Esophagus squamous epithelium (tissue), 5 donors: ENCODE data around the gene RDH8. TPM values are rescaled to one million over a fixed set of nuclear protein-coding genes. Genes with fewer than 3 reads are reported as not detected.
"Not testable (repeated sequence)": the region's sequence is repeated elsewhere in the genome, so short reads cannot be mapped to it uniquely, and the experiment has no call there.

Experiments
- DNase-seq: peaks from one replicate; lab custom pipeline; 2025; lab: John Stamatoyannopoulos, UW
- H3K27ac ChIP-seq, 4 donors: fragments of 200-600 bp; sonication (generic); one replicate each; pipeline ENCODE4 v1.5.1; 2016 to 2019; ENCODE audit warnings: mild to moderate bottlenecking in 1 of 4
- H3K27me3 ChIP-seq, 4 donors: fragments of 200-600 bp; sonication (generic); 1 replicate in 3 of 4; 2 replicates in 1 of 4; pipeline versions ENCODE4 v1.5.1 to v1.6.0; 2017 to 2021; ENCODE audit warnings: antibody characterized with exemption in 1 of 4
- H3K36me3 ChIP-seq, 3 donors: fragments of 200-600 bp; sonication (generic); one replicate each; pipeline ENCODE4 v1.5.1; 2016 to 2019
- H3K4me1 ChIP-seq, 3 donors: fragments of 200-600 bp; sonication (generic); one replicate each; pipeline ENCODE4 v1.5.1; 2017 to 2019
- H3K4me3 ChIP-seq, 4 donors: fragments of 200-600 bp; sonication (generic); 1 replicate in 3 of 4; 2 replicates in 1 of 4; pipeline ENCODE4 v1.5.1; 2016 to 2019; ENCODE audit warnings: mild to moderate bottlenecking in 2 of 4, moderate library complexity in 1 of 4
- H3K9me3 ChIP-seq, 3 donors: fragments of 200-600 bp; sonication (generic); one replicate each; pipeline ENCODE4 v1.5.1; 2016 to 2019
- POLR2A ChIP-seq, 4 donors: fragments of 450-650 bp; IDR thresholded peaks; one replicate each; pipeline ENCODE4 v1.6.1; 2017; ENCODE audit warnings: antibody characterized with exemption in 4 of 4, mild to moderate bottlenecking in 4 of 4, moderate library complexity in 3 of 4
- WGBS, 2 donors: methylation state at CpG; one replicate each; pipeline ENCODE4 v1.1.5; 2018; 5-methylcytosine and 5-hydroxymethylcytosine counted together
- intact Hi-C: fragments of 100-400 bp; cut with DNase I; formaldehyde crosslinking; loops from one replicate; pipeline ENCODE4 v1.15.0; 2022
- total RNA-seq, 4 donors: library from RNA; depleted of rRNA; stranded (reverse); fragments of >200 nt; gene quantifications; one replicate each; pipeline ENCODE4 v1.1.0, GENCODE V29; 2016
- TF ChIP-seq, protein P1 (sequence below), 6 experiments: fragments of 450-650 bp in 4 of 6; fragments of 200-600 bp in 2 of 6; sonication (generic) in 2 of 6; IDR thresholded peaks; one replicate each; pipeline ENCODE4 v1.5.1; 2016 to 2019; ENCODE audit warnings: antibody characterized with exemption in 6 of 6, mild to moderate bottlenecking in 4 of 6, moderate library complexity in 4 of 6
- donor health status: DM: yes; HTN: yes; CAD: no.

The RDH8 gene
- total RNA-seq, 4 donors from 2014 or later = not detected

DNA sequence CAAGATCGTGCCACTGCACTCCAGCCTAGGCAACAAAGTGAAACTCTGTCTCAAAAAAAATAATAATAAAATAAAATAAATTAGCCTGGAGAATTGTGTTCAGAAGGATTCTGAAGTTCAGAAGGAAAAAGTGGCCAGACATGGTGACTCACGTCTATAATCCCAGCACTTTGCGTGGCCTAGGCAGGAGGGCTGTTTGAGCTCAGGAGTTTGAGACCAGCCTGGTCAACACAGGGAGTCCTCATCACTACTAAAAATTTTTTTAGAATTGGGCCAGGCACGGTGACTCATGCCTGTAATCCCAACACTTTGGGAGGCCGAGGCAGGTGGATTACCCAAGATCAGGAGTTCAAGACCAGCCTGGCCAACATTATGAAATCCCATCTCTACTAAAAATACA lies 6.0 kb downstream of the RDH8 start:
- no peak for DNase-seq
- Histone ChIP-seq H3K9me3 (no peaks in the 10 kb centered on the region), H3K27ac (no peak overlapping the region), H3K4me1 (peaks cover 0 to 5% (median 0%) of the 10 kb centered on the region in 3 donors), H3K36me3 (no peaks in the 10 kb centered on the region), H3K4me3 (no peak overlapping the region), H3K27me3 (peaks cover 0 to 13% (median 0%) of the 10 kb centered on the region in 4 donors)
- TF ChIP-seq, protein P1, sequence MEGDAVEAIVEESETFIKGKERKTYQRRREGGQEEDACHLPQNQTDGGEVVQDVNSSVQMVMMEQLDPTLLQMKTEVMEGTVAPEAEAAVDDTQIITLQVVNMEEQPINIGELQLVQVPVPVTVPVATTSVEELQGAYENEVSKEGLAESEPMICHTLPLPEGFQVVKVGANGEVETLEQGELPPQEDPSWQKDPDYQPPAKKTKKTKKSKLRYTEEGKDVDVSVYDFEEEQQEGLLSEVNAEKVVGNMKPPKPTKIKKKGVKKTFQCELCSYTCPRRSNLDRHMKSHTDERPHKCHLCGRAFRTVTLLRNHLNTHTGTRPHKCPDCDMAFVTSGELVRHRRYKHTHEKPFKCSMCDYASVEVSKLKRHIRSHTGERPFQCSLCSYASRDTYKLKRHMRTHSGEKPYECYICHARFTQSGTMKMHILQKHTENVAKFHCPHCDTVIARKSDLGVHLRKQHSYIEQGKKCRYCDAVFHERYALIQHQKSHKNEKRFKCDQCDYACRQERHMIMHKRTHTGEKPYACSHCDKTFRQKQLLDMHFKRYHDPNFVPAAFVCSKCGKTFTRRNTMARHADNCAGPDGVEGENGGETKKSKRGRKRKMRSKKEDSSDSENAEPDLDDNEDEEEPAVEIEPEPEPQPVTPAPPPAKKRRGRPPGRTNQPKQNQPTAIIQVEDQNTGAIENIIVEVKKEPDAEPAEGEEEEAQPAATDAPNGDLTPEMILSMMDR (IDR thresholded peaks at IDR 0.05) = no peak
- no peak for TF ChIP-seq POLR2A (IDR thresholded peaks at IDR 0.05)
- WGBS, 2 donors = 57 to 68% methylated on average over 5 of the region's 5 CpGs
- intact Hi-C loops = no loop called here

DNA sequence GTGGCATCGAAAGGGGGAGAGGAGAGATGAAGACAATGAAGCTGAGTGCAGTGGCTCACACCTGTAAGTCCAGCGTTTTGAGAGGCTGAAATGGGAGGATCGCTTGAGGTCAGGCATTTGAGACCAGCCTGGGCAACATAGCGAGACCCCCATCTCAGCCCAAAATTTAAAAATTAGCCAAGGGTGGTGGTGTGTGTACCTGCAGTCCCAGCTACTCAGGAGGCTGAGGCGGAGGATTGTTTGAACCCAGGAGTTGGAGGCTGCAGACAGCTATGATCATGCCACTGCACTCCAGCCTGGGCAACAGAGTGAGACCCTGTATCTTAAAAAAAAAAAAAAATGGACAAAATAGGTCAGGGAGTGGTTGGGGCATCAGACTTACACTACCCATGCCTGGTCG lies 7.6 kb downstream of the RDH8 start:
- WGBS, 2 donors = 76 to 85% methylated on average over 2 to 6 of the region's 6 CpGs
- intact Hi-C loops = no loop called here

DNA sequence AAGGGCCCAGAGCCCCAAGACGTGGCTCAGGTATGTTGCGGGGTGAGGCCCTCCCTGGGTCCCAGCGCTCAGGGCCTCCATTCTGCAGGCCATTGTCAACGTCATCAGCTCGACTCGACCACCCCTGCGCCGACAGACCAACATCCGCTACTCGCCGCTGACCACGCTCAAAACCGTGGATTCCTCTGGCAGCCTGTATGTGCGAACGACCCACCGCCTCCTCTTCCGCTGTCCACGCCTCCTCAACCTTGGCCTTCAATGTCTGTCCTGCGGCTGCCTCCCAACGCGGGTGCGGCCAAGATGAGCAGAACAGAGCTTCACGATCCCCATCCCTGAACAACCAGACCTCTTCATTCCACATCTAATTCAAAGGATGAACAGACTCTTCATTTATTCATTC lies 8.2 kb downstream of the RDH8 start:
- Histone ChIP-seq H3K27me3 (peaks cover 0 to 4% (median 0%) of the 10 kb centered on the region in 4 donors), H3K36me3 (no peaks in the 10 kb centered on the region), H3K4me1 (no peaks in the 10 kb centered on the region), H3K4me3 (no peak overlapping the region), H3K27ac (no peak overlapping the region), H3K9me3 (no peaks in the 10 kb centered on the region)
- no peak for DNase-seq
- intact Hi-C loops = no loop called here
- TF ChIP-seq, protein P1 (IDR thresholded peaks at IDR 0.05) = no peak
- TF ChIP-seq POLR2A (IDR thresholded peaks at IDR 0.05) = no peak
- WGBS, 2 donors = 87 to 93% methylated on average over 15 to 23 of the region's 23 CpGs

More for the DNA sequence above, 7.6 kb downstream of the RDH8 start:
- Histone ChIP-seq H3K9me3 (no peaks in the 10 kb centered on the region), H3K27ac (no peak overlapping the region), H3K36me3 (no peaks in the 10 kb centered on the region), H3K4me1 (no peaks in the 10 kb centered on the region), H3K4me3 (no peak overlapping the region), H3K27me3 (peaks cover 0 to 4% (median 0%) of the 10 kb centered on the region in 4 donors)
- TF ChIP-seq, protein P1 (IDR thresholded peaks at IDR 0.05) = no peak
- TF ChIP-seq POLR2A (IDR thresholded peaks at IDR 0.05) = no peak
- DNase-seq = no peak

DNA sequence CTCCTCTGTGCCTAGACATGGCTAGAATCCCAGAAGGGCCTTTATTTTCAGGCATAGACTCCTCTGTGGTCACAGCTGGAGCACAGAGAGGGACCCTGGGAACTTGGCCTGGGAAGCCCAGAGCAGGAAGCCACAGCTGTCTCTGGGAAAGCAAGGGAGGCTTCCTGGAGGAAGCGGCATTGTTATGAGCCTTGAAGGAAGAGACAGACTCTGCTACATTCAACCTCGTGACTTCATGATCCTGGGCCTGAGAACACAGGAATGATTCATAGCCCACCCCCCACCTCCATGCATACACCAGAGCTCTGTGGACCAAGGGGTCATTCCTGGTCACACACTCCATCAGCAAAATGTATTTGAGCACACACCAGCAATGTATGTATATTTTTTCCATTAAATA lies 8.6 kb downstream of the RDH8 start:
- H3K9me3 ChIP-seq = no peaks in the 10 kb centered on the region
- peaks cover 0 to 4% (median 0%) of the 10 kb centered on the region in 4 donors for H3K27me3 ChIP-seq
- DNase-seq = no peak
- TF ChIP-seq, protein P1 (IDR thresholded peaks at IDR 0.05) = no peak
- no peak for TF ChIP-seq POLR2A (IDR thresholded peaks at IDR 0.05)
- intact Hi-C loops = no loop called here
- 85% methylated on average over 2 of the region's 2 CpGs; no CpG with 5 or more reads in 1 of the 2 donors for WGBS, 2 donors
- no peaks in the 10 kb centered on the region for H3K36me3 ChIP-seq
- H3K27ac ChIP-seq = no peak overlapping the region
- H3K4me1 ChIP-seq = peaks cover 0 to 1% (median 0%) of the 10 kb centered on the region in 3 donors
- H3K4me3 ChIP-seq = no peak overlapping the region

DNA sequence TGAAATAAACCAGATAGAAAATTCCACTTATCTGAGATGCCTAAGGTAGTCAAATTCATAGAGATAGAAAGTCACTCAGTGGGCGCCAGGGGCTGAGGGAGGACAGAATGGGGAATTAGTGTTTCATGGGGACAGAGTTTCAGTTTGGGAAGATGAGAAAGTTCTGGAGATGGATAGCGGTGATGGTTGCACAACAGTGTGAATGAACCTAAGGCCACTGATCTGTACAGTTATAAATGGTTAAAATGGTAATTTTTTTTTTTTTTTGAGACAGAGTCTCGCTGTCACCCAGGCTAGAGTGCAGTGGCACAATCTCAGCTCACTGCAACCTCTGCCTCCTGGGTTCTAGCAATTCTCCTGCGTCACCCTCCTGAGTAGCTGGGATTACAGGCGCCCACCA lies 9.8 kb downstream of the RDH8 start:
- H3K27ac ChIP-seq, H3K4me3 ChIP-seq, H3K27me3 ChIP-seq, H3K9me3 ChIP-seq, intact Hi-C loops, DNase-seq, H3K36me3 ChIP-seq: not testable (repeated sequence)
- 80 to 85% methylated on average over 5 of the region's 5 CpGs for WGBS, 2 donors
- H3K4me1 ChIP-seq = peaks cover 0 to 12% (median 6%) of the 10 kb centered on the region in 3 donors

DNA sequence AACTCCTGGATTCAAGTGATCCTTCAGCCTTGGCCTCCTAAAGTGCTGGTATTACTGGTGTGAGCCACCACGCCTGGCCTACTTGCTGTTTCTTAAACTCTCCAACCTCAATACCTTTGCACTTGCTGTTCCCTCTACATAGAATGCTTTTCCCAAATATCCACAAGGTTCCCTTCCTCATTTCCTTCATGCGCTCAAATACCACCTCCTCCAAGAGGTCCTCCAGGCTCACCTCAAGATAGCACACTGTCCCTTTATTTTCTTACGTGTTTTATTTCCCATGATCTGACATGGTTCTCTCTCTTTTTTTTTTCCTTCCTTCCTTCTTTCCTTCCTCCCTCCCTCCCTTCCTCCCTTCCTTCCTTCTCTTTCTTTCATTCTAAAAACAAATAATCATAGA lies 13.5 kb downstream of the RDH8 start:
- DNase-seq = no peak
- H3K27me3 ChIP-seq = peaks cover 0 to 20% (median 0%) of the 10 kb centered on the region in 4 donors
- no peak overlapping the region for H3K27ac ChIP-seq
- no peaks in the 10 kb centered on the region for H3K9me3 ChIP-seq
- peaks cover 0 to 12% (median 6%) of the 10 kb centered on the region in 3 donors for H3K4me1 ChIP-seq
- H3K36me3 ChIP-seq = no peaks in the 10 kb centered on the region
- whole genome bisulfite sequencing, 2 donors = 89 to 93% methylated on average over 3 of the region's 3 CpGs
- TF ChIP-seq, protein P1 (IDR thresholded peaks at IDR 0.05) = no peak
- TF ChIP-seq POLR2A (IDR thresholded peaks at IDR 0.05) = no peak
- intact Hi-C loops = no loop called here
- no peak overlapping the region for H3K4me3 ChIP-seq
